Ishikawa (cell line): ENCODE data around the gene ZMIZ1.

Source experiments
- CEBPB ChIP-seq: IDR thresholded peaks from 2 replicates; pipeline ENCODE4 v1.6.1; 2012
- EP300 ChIP-seq: IDR thresholded peaks from 2 replicates; pipeline ENCODE4 v1.6.1; 2012; ENCODE audit warnings: borderline replicate concordance
- NFIC ChIP-seq: IDR thresholded peaks from 2 replicates; pipeline ENCODE4 v1.6.1; 2012
- TAF1 ChIP-seq: IDR thresholded peaks from 2 replicates; pipeline ENCODE4 v1.6.1; 2012; ENCODE audit warnings: low read depth, mild to moderate bottlenecking
- YY1 ChIP-seq: IDR thresholded peaks from 2 replicates; pipeline ENCODE4 v1.6.1; 2012; ENCODE audit warnings: low read depth

GRCh38 chr10:79347226-79347893 is 278.6 kb downstream of the ZMIZ1 start, which contains the start of gene PPIF:
- TF ChIP-seq YY1 (peak; percentile 58; the same call in 1 of the 2 replicates), CEBPB (peak; percentile 2; the same call in 1 of the 2 replicates), TAF1 (peak; percentile 84), NFIC (peak; percentile 54; the same call in 1 of the 2 replicates), EP300 (no peak)
